ENCODE measurements around the gene HARBI1.

Gene HARBI1

GRCh38 chr11:46555267-46556054 is 61.6 kb downstream of the HARBI1 start:
- DNase-seq (ENCODE audit: low read depth in 1 of 2, low spot score in 1 of 2), result no peak

DNA sequence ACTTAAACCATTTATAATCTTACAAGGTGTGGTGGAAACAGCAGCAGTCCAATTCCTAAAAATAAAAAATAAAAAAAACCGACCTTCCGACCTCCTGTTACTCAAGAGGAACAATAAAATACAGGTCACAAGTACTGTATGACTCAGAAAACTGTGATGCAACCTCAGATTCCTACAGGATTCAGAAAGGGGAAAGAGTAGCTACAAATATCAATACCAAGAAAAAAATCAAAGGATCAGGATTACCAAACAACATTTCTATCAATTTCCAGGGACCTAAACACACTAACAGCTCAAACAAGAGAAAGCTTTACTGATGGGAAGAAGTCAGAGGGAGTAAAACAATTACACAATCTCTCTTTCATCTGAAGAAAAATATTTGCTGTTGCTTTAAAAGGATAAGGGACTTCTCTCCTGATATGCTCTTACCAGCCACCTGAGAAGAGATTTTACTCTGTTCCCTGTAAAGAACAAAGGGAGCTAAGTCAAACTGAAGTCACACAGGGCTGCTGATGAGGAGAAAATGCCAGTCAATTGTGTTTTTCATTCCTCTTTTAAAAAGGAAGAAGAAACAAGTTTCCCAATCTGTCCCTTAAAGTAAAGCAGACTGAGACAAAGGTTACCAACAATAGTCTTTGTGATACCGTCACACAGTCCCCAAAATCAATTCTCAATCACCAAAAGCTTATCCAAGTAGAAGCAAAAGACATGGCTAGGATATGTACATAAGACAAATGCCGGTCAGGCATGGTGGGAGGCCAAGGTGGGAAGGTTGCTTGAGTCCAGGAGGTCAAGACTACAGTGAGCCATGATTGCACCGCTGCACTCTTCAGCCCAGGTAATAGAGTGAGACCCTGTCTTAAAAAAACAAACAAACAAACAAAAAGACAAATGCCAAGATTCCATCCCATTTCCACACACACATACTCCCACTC is 62.5 kb downstream of the HARBI1 start:
- no peak for DNase-seq (ENCODE audit: low read depth in 1 of 2, low spot score in 1 of 2)

DNA sequence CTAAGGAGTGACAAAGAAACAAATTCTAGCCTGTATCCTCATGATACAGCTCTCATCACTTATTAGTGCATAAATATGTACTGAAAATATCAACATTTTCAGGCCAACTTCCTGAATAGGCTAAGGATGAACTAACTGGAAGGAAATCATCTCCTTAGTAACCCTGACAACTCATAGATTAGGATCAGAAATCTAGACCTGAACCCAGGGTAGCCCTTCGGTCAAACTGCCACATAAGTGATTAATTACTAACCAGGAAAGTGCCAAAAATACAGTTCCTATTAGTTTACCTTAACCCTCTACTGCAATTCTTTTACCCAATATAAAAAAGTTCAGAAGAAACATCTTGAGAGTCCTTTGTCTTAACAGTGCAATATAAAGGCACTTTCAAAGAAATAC is 63.2 kb downstream of the HARBI1 start:
- no peak for DNase-seq (ENCODE audit: low read depth in 1 of 2, low spot score in 1 of 2)

All from activated CD4-positive, alpha-beta T cell treated with anti-CD3 and anti-CD28 coated beads, Interleukin-2, amount 50 U/mL, for 24 hours (primary cell).